ENCODE measurements around the gene TAS2R31.

The TAS2R31 gene

GRCh38 chr12:10998204-10998603 is 33.0 kb downstream of the TAS2R31 start, which contains the start of gene TAS2R20:
Gene TAS2R20 (minus strand): TSS chr12:10998304. CDS start chr12:10997875, 429 bp downstream.
- DNase-seq (ENCODE audit: low spot score), result no peak

- no peak for DNase-seq (ENCODE audit: low spot score)
Observed at GRCh38 chr12:10994307-10994706, 36.9 kb downstream of the TAS2R31 start.

DNA sequence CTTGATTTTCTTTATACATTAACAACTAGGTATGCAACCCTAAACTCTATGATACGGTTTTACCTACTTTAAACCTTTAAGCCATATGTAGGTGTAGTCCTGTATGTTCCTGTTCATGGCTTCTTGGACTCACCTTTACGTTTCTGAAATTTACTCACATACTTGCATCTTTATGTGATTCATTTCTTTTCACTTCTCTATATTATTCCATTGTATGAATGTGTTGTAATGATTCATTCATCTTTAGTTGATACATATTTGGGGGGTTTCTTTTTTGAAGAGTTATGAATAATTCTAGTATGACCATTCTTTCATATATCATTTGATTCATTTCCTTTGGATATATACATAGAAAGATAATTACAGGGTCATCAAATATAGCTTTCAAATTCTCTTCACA is 42.1 kb downstream of the TAS2R31 start:
- no peak for DNase-seq (ENCODE audit: low spot score)

DNA sequence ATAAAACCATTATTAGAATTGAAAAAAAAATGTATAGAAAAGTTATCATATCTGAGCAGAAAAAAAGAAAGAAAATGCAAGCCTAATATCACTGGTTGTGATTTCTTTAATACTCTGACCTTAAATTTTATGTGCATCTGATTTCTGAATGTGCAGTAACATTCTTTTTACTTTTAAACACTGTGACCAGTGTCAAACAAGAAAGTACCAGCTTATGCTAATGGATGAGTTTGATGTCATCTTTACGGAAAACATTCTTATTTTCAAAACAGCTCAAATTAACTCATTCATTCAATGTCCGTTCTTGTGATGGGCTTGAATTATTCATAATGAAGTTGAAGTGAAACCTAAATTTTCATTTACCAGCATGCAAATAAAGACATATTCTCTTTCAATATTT is 44.4 kb downstream of the TAS2R31 start, which contains the start of gene TAS2R50:
TSS of gene TAS2R50 (minus strand) at position 101 of the 400 bp plus-strand sequence. CDS start at position 49, 52 bp downstream.
- no peak for DNase-seq (ENCODE audit: low spot score)

- DNase-seq (ENCODE audit: low spot score), result no peak
Observed at GRCh38 chr12:10982244-10982643, 49.0 kb downstream of the TAS2R31 start.

Data from cerebellar cortex (tissue), 1 donor.